Measurements from ENCODE around the gene ZNF853.
"Not testable (repeated sequence)": the region's sequence is repeated elsewhere in the genome, so short reads cannot be mapped to it uniquely, and the experiment has no call there.

Gene ZNF853

GRCh38 chr7:6652446-6653011 lies 37.1 kb downstream of the ZNF853 start:
- no peak for DNase-seq (ENCODE audit: low read depth in 2 of 2)

- DNase-seq (ENCODE audit: low read depth in 2 of 2), result no peak
Observed at GRCh38 chr7:6653071-6654003, 37.9 kb downstream of the ZNF853 start.

- no peak for DNase-seq (ENCODE audit: low read depth in 2 of 2)
Observed at GRCh38 chr7:6654113-6654841, 38.9 kb downstream of the ZNF853 start.

GRCh38 chr7:6654842-6655610 lies 39.6 kb downstream of the ZNF853 start:
- DNase-seq (ENCODE audit: low read depth in 2 of 2), result no peak

- no peak for DNase-seq (ENCODE audit: low read depth in 2 of 2)
Observed at GRCh38 chr7:6655636-6656385, 40.4 kb downstream of the ZNF853 start.

GRCh38 chr7:6656413-6656812 lies 41.0 kb downstream of the ZNF853 start:
- DNase-seq (ENCODE audit: low read depth in 2 of 2), result no peak

- no peak for DNase-seq (ENCODE audit: low read depth in 2 of 2)
Observed at GRCh38 chr7:6658618-6659345, 43.4 kb downstream of the ZNF853 start.

GRCh38 chr7:6670851-6671250 lies 55.4 kb downstream of the ZNF853 start:
- DNase-seq (ENCODE audit: low read depth in 2 of 2), result not testable (repeated sequence)
